ENCODE results near the gene LARP6. TPM values are rescaled to one million over a fixed set of nuclear protein-coding genes. Genes with fewer than 3 reads are reported as not detected.

LARP6 gene
- total RNA-seq, 1 experiment from 2014 or later = 53.6 TPM

DNA sequence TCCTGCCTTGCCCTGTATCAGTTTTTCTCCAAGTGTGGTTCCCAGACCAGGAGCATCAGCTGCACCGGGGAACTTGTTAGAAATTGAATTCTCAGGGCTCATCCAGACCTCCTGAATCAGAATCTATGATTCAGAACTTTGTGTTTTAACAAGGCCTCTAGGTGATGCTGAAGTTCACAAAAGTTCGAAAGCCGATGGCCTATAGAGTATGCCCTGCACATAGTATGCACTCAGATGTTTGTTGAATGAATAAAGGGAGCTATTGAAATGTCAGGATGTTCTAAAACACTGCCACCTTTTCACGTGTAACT is 664 bp upstream of the LARP6 start:
- H3K9me3 ChIP-seq (ENCODE audit: low read depth, low read length, poor library complexity, severe bottlenecking) = no peaks in the 10 kb centered on the region
- TF ChIP-seq, protein P1, sequence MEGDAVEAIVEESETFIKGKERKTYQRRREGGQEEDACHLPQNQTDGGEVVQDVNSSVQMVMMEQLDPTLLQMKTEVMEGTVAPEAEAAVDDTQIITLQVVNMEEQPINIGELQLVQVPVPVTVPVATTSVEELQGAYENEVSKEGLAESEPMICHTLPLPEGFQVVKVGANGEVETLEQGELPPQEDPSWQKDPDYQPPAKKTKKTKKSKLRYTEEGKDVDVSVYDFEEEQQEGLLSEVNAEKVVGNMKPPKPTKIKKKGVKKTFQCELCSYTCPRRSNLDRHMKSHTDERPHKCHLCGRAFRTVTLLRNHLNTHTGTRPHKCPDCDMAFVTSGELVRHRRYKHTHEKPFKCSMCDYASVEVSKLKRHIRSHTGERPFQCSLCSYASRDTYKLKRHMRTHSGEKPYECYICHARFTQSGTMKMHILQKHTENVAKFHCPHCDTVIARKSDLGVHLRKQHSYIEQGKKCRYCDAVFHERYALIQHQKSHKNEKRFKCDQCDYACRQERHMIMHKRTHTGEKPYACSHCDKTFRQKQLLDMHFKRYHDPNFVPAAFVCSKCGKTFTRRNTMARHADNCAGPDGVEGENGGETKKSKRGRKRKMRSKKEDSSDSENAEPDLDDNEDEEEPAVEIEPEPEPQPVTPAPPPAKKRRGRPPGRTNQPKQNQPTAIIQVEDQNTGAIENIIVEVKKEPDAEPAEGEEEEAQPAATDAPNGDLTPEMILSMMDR (conservative IDR thresholded peaks at IDR 0.05; ENCODE audit: low read depth, low read length) = no peak
- no peak for TF ChIP-seq EZH2 (IDR thresholded peaks at IDR 0.05; ENCODE audit: borderline replicate concordance, low read depth, low read length, poor library complexity, severe bottlenecking)
- H3K4me3 ChIP-seq (ENCODE audit: low read depth, low read length, poor library complexity, severe bottlenecking) = peak overlapping the region; percentile 86
- peaks cover 24% of the 10 kb centered on the region for H3K4me1 ChIP-seq (ENCODE audit: insufficient read depth, low read length, poor library complexity, severe bottlenecking)
- CTCF ChIA-PET = interaction anchor here (0.6 kb wide), 1 partner anchor 59 kb away, joined by 6 read pairs; no protein-coding TSS in a partner anchor
- peak overlapping the region; percentile 87 for H3K27ac ChIP-seq (ENCODE audit: low read depth, low read length, poor library complexity, severe bottlenecking)
- BruUV-seq (replicated peaks) = TSS peak; percentile 21
- POLR2A ChIA-PET (ENCODE audit: low non-redundant PET) = interaction anchor here (0.6 to 0.7 kb wide), 2 partner anchors 15 to 543 kb away, joined by 3 read pairs; no protein-coding TSS in a partner anchor
- intact Hi-C loops (cut with micrococcal nuclease; ENCODE audit: unreplicated experiment) = loop anchor here (1.0 kb wide), 1 partner anchor 16 kb away; no protein-coding TSS in a partner anchor
- peaks cover 20% of the 10 kb centered on the region for H3K36me3 ChIP-seq (ENCODE audit: insufficient read depth, low read length, poor library complexity, severe bottlenecking)
- DNase-seq (ENCODE audit: low spot score) = peak; percentile 25
- H3K27me3 ChIP-seq (replicated peaks; ENCODE audit: insufficient read depth, low read depth, low read length, poor library complexity) = no peaks in the 10 kb centered on the region

DNA sequence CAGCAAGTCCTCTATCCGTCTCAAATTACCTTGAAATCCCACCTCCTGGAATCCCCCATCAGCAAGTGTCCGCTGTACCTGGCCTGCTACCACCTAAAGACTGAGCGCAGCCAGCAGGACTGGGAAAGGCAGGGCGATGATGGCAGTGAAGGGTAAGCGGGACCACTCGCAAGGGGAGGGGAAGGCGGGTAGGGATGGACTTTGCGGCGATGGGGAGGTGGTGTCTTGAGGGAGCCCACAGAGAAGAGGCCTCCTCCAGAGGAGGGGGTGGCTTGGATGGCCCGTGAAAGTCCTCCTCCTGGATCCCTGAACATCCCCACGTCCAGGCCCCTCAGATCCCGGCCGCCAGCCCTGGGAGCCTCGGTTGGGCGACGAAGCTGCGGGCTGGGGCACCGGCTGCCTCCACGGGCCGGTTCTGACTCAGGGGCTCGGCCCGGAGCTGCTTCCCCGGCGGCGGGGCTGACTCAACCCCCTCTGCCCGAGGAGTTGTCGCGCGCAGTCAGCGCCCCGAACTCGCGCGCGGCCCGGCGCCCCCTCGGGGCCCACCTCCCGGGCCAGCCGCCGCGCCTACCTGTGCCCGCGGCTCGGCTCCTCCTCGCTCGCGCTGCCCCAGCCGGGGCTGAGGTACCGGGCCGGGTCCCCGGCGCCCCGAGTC is 512 bp downstream of the LARP6 start:
- H3K4me1 ChIP-seq (ENCODE audit: insufficient read depth, low read length, poor library complexity, severe bottlenecking) = peaks cover 24% of the 10 kb centered on the region
- DNase-seq (ENCODE audit: low spot score) = peak; percentile 57
- H3K36me3 ChIP-seq (ENCODE audit: insufficient read depth, low read length, poor library complexity, severe bottlenecking) = peaks cover 20% of the 10 kb centered on the region
- H3K27me3 ChIP-seq (replicated peaks; ENCODE audit: insufficient read depth, low read depth, low read length, poor library complexity) = no peaks in the 10 kb centered on the region
- intact Hi-C loops (cut with micrococcal nuclease; ENCODE audit: unreplicated experiment) = no loop called here
- POLR2A ChIA-PET (ENCODE audit: low non-redundant PET) = interaction anchor here (0.5 to 0.6 kb wide), 2 partner anchors 349 to 445 kb away, joined by 3 to 7 read pairs; no protein-coding TSS in a partner anchor
- CTCF ChIA-PET = no interaction called here
- no peaks in the 10 kb centered on the region for H3K9me3 ChIP-seq (ENCODE audit: low read depth, low read length, poor library complexity, severe bottlenecking)
- peak overlapping the region; percentile 86 for H3K4me3 ChIP-seq (ENCODE audit: low read depth, low read length, poor library complexity, severe bottlenecking)
- TF ChIP-seq, protein P1 (conservative IDR thresholded peaks at IDR 0.05; ENCODE audit: low read depth, low read length) = no peak
- TF ChIP-seq EZH2 (IDR thresholded peaks at IDR 0.05; ENCODE audit: borderline replicate concordance, low read depth, low read length, poor library complexity, severe bottlenecking) = no peak
- peak overlapping the region; percentile 87 for H3K27ac ChIP-seq (ENCODE audit: low read depth, low read length, poor library complexity, severe bottlenecking)
- no TSS peak for BruUV-seq (replicated peaks)

DNA sequence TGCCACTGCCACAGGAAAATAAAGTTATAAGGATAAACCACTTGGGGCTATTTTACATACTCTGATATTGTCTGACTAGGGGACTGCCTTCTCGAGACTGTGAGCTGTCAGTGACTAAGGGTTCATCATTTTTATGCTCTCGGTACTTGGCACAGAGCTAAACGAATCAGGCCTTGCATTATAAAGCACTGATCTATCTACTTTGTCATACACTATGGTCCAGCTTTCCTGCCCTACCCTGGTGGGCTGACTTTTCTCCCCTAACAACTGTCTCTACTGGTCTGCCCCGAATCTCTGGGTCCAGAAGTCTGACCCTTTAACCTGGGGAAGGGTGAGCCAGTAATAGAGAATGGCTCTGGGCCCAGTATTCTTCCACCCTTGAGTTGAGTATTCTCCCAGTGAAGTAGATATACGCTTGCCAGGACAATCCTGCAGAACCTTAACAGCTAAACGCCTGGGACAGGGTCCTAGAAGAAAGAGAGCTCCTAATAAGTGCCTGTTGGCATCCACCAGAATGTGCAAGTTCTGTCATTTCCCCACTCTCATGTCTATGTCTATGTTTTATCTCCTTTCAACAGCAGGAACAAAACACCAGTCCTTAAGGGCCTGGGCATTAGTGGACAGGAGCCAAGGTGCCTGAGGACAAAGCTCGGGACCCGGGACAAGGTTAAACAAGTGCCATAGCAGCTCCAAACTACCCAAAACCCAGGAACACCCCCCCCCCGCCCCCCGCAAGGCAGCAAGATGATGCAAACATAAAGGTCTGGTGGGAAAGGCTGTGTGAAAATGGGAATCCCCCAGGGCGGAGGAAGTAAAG is 1.2 kb downstream of the LARP6 start:
- H3K4me1 ChIP-seq (ENCODE audit: insufficient read depth, low read length, poor library complexity, severe bottlenecking) = peaks cover 24% of the 10 kb centered on the region
- TSS peak; percentile 48 for BruUV-seq (replicated peaks)
- DNase-seq (ENCODE audit: low spot score) = no peak
- intact Hi-C loops (cut with micrococcal nuclease; ENCODE audit: unreplicated experiment) = no loop called here
- no peaks in the 10 kb centered on the region for H3K9me3 ChIP-seq (ENCODE audit: low read depth, low read length, poor library complexity, severe bottlenecking)
- TF ChIP-seq EZH2 (IDR thresholded peaks at IDR 0.05; ENCODE audit: borderline replicate concordance, low read depth, low read length, poor library complexity, severe bottlenecking) = no peak
- TF ChIP-seq, protein P1 (conservative IDR thresholded peaks at IDR 0.05; ENCODE audit: low read depth, low read length) = no peak
- peak overlapping the region; percentile 87 for H3K27ac ChIP-seq (ENCODE audit: low read depth, low read length, poor library complexity, severe bottlenecking)
- peak overlapping the region; percentile 86 for H3K4me3 ChIP-seq (ENCODE audit: low read depth, low read length, poor library complexity, severe bottlenecking)
- H3K27me3 ChIP-seq (replicated peaks; ENCODE audit: insufficient read depth, low read depth, low read length, poor library complexity) = no peaks in the 10 kb centered on the region
- H3K36me3 ChIP-seq (ENCODE audit: insufficient read depth, low read length, poor library complexity, severe bottlenecking) = peaks cover 20% of the 10 kb centered on the region
- CTCF ChIA-PET = interaction anchor here (1.0 kb wide), 1 partner anchor 28 kb away, joined by 4 read pairs; no protein-coding TSS in a partner anchor
- POLR2A ChIA-PET (ENCODE audit: low non-redundant PET) = interaction anchor here (0.5 to 0.6 kb wide), 3 partner anchors 349 to 758 kb away, joined by 3 to 7 read pairs (median 5); no protein-coding TSS in a partner anchor

Data from A673 (cell line).